ENCODE measurements around the gene MALSU1.
"Not testable (repeated sequence)": the region's sequence is repeated elsewhere in the genome, so short reads cannot be mapped to it uniquely, and the experiment has no call there.

The MALSU1 gene

DNA sequence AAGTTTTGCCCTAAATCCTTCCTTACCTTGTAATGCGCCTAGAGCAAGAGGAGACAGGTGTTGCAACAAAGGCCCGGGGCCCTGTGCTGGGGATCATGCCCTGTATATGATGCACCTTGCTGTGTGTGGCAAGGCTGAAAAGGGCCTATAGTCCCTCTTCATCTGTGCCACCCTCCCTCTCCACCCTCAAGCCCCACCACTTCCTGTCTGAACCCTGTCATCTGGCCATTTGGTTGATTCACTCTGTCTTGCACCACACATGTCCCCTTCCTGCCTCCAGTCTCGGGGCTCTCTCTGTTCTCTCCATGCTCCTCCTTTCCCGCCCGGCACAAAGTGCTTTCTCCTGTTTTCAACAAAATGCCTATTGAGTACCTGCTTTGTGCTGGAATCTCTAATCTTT lies 11.5 kb upstream of the MALSU1 start:
- no peak for DNase-seq

DNA sequence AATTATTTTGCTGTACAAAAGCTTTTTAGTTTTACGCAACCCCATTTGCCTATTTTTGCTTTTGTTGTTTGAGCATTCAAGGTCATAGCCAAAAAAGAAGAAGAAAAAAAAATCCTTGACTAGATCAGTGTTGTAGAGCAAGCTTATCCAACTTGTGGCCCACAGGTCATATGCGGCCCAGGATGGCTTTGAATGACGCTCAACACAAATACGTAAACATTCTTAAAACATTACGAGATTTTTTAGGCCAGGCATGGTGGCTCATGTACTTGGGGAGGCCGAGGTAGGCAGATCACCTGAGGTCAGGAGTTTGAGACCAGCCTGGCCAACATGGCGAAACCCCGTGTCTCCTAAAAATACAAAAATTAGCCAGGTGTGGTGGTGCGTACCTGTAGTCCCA lies 8.1 kb upstream of the MALSU1 start:
- DNase-seq: no peak

DNA sequence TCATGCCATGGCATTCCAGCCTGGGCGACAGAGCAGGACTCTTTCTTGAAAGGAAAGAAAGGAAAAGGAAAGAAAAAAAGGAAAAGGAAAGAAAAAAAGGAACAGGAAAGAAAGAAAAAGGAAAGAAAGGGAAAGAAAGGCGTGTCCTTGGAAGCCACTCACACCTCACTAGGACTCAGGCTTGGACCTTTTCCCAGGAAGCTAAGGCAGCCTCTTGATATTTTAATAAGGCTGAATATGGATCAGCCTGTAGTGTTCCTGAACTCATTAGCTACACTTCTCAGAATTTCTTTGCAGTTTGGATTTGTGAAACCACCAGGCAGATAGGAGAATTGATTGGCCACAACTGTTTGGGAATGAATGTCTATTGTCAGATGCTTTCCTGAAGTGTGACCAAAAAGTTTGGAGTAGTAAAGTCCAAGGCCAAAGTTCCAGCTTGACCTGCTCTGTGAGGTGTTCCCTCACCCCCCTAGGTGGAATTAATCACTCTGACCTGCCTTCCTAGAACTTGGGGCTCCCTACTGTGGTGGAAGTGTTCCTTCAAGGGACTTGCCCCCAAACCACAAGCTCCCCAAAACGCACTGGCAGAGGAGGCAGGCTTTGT lies 7.1 kb upstream of the MALSU1 start:
- no peak for DNase-seq

DNA sequence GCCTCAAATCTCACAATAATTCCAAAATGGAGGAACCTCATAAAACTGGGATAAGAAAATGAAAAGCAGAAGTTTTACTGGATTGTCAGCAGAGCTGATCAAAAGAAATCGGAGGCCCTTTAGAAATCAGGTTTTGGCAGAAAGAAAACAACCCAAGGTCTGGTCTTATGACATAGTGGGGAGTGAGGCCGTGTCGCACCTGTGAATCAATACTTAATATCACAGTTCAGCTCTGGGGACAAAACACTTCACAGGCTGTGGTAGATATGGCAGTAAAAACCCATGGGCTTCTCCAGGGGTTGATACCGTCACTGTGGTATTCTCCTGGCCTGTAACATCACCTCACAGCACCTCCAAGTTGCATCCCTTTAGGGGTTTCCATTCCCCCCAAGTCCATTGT lies 6.5 kb upstream of the MALSU1 start:
- no peak for DNase-seq

DNA sequence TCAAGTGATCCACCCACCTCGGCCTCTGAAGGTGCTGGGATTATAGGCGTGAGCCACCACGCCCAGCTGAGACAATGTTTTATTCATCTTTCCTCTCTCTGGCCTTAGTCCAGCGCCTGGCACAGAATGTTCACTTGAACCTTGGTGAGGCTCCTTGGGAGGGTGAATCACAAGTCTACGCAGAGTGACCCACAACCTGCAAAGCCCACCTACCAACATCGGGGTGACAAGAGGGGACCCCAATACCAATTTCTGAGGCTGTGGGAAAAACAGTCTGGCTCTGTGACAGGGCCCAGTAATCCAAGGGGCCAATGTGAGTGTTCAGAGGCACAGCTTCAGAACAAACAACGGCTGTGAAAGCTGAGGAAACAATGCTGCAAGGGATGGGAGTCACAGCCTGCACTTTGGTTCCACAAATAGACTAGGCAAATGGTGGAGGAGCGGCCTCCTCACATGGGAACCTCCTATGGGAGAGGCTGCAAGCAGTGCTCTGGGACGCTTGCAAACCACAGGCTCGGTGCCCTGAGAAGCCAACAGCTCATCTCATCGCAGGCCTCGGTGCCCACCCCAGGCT lies 5.6 kb upstream of the MALSU1 start:
- no peak for DNase-seq

DNA sequence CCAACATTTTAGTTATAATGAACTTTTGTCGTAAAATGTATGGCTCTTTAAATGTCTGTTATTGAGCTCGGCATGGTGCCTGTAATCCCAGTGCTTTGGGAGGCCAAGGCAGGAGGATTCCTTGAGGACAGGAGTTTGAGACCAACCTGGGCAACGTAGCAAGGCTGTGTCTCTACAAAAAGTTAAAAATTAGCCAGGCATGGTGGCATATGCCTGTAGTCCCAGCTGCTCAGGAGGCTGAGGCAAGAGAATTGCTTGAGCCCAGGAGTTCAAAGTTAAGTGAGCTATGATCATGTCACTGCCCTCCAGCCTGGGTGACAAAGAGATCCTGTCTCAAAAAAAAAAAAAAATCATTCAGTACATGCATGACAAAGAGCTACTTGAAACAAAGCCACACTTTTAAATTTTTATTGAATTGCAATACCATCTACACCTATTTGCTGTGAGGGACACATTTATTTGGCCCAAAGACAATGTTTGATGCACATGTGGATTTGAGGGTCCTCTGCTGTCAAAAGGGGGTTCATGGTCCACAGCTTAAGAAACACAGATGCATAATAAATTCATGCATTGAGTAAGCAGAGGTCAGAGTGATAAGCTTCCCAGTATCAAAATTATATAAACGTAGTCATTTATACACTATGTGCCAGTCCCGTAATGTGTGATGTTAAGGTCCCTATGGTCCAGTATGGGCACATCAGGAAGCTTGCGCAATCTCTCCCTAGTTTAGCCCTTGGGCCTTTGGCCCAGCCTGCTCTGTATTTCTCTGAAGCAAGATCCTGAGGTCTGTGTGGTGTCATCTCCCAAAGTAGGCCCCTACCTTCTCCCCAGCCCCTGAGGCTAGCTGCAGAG lies 4.4 kb upstream of the MALSU1 start:
- no peak for DNase-seq

DNA sequence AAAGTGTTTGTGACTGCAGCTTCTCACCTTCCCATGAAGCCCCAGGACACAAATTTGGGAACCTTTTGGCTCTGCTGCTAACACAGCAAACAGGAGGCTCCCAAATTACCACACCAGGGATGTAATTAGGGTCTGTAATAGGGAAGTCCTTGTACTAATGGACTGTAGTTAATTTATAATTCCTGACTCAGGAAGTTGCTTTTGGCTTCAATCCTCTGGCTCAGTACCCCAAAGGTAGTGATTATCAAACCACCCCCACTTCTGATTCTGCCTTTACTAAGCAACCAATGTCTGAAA lies 3.8 kb upstream of the MALSU1 start:
- no peak for DNase-seq

DNA sequence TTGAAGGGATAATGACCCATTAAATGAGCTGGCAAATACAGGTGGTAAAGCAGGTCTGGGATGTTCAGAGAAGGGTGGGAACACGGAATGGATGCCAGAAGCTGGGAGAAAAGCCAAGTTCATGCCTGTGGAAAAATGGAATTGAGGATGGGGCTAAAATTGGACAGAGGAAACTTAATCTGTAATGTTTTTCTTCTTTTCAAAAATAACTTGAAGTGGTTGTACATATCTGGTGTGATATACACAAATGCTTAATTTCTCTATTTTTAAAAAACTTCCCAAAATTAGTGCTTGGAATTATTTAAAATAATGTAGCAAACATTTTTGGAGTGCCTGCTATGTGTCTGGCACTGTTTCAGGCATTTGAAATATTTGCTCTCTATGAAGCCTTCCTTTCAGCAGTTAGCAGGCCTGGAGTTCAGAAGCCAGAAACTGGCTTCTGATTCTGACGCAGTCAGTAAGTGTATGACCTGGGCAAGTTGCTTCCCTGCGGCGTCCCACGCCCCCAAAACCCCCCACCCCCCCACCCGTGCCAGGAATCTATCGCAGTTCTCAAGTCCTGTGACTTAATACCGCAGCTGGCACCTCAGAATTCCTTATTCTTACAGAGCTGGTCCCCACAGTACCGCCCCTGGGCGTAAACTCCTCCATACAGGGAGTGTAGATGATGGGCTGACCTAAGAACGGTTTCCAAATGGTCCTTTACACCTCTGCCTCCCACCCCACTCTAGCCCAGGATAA lies 828 bp upstream of the MALSU1 start:
- no peak for DNase-seq

DNA sequence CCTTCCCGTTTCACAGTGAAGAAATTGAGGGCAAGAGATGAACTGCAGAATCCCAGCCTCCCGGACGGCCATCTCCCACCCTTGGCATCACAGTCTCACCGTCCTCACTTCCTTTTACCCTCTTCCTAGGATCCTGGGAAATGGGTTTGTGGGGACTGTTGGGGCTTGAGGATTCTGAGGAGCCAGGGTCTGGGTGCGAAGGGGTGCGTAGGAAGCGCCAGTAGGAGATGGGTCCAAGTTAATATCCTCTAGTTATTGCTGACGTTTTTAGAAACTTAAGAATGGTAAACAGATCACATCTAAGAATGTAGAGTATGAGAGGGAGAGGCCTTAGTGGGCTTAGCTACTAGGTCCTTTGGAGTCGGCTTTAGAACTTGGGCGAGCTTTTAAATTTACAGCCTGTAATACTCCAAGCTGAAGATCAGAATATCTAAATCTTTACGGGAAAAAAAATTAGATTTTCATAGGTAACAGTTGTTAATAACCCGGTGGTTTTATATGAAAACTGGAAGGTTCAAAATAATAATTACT lies 696 bp downstream of the MALSU1 start:
- DNase-seq: no peak

DNA sequence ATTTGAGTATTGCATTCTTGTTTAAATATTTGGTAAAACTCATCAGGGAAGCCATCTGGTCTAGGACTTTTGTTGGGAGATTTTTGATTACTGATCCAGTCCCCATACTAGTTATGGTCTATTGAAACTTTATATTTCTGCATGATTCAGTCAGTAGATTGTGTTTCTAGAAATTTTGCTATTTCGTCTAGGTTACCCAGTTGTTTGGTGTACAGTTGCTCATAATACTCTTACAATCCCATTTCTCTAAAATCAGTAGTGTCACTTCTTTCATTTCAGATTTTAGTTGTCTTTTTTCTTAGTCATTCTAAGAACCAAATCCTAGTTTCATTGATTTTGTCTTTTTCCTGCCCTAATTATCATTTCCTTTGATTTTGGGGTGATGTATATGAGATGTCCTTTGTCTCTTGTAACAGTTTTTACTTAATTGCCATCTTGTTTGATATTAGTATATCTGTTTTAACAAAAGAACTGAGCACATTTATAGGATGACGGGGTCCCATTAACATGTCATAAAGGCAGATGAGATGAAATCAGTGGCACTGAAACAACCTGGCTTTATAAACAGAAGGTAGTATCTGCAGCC lies 7.9 kb downstream of the MALSU1 start:
- DNase-seq: no peak

DNA sequence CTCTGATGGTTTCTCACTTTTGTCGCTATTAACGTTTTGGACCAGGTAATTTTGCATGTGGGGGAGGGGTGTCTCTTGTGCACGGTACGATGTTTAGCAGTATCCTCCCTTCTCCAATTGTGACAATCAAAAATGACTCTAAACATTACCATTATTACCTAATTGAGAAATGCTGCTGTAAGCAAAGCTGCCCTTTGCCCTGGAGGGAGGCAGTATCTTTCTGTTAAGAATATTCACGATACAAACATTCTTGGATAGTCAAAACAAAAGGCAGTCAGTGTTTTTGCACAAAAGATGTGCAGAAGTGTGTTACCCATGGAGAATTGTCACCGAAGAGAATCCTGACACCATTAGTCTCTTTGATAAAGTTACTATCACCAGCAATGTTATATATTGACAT lies 9.6 kb downstream of the MALSU1 start:
- DNase-seq: no peak

DNA sequence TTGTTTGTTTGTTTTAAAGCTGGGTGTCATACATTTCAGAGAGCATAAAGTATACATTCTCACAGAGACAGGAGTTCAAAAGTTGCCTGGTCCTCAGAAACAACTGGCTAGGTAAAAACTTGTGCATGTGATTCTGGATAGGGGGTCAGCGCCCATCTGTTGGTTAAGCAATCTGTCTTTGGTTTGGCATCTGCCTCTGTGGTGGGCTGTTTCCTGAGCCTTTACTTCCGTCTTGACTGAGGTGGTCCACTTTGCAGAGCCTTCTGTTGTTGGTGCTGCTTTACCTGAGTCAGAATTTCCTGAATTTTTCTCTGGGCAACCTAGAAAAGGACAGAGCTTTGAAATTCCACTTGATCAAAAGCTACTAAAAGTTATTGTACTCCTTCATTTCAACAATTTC lies 13.0 kb downstream of the MALSU1 start:
- DNase-seq: not testable (repeated sequence)

DNA sequence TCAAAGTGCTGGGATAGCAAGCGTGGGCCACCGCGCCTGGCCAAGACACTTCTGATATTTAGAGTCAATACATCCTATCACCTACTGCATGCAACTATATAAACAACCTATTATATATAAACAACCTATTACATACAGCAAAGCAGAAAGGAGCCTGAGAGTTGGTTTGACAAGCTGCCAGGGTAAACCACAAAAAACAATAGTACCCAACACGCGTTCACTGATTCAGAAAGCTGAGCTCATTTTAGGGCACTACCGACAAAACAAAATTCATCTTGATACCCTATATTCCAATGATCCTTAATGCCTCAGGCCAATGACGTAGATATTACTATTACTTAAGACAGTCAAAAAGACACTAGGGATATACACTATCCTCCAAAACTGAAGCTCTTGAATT lies 16.2 kb downstream of the MALSU1 start:
- no peak for DNase-seq

DNA sequence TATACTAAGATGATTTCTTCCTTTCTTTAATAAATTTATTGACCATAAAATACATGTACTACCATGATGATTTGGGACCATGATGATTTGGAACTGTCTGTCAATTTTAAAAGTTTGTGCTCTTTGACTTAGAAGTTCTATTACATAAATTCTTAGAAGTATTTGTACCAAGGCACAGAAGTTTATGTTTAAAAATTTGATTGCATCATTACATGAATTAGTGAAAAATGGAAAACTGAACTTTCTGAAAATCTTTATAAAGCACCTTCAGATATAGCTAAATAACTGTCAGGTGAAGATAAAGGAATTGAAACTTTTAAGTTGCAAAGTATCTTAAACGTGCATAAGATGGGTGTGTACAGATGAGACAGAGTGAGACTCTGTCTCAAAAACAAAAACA lies 32.0 kb downstream of the MALSU1 start:
- DNase-seq: no peak

DNA sequence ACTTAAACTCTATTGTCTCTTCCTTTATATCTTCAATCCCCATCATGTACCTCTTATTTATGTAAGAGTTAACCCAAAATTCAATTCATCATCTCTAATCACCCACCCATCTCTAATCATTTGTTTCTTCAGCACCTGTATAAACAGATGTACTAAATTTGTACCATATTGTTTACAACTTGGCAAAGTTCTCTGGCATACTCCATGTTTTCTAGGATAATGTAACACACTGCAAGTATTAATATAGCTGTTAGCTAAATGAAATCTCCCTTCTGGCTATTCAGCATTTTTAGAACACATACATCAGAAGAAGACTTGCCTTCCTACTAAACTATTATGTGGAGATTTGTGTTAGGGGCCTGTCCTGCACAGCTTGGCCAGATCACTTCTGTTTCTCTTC lies 33.1 kb downstream of the MALSU1 start:
- DNase-seq: no peak

DNA sequence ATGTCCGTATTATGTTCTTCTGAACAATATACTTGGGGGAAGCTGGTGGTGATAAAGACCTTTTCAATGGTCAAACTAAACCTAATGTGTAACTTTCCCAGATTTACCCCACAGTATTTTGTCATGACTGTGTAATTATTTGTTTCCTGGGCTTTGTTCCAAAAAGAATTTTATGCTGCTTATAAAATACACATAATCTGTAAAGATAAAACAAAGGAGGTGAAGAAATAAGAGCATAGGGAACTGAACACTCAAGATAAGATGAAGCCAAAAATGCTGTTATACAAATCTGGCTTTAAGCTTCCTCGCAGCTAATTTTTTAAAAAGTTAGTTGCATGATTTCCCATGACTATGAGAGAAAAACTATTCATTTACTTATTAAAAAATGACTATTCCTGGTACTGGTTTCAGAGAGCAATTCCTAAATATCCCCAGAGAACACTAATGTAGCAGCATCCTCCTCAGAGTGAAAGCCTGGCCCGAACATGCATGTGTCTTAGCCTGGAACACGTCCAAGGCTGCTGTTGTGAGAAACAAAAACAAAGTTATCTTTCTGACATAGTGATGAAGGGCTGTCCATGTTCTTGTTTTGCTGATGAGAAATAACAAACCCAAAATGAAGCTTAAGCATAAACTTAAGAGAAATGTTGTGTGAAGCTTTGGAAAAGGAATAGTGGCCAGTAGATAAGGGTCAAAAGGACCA lies 33.9 kb downstream of the MALSU1 start:
- DNase-seq: no peak

DNA sequence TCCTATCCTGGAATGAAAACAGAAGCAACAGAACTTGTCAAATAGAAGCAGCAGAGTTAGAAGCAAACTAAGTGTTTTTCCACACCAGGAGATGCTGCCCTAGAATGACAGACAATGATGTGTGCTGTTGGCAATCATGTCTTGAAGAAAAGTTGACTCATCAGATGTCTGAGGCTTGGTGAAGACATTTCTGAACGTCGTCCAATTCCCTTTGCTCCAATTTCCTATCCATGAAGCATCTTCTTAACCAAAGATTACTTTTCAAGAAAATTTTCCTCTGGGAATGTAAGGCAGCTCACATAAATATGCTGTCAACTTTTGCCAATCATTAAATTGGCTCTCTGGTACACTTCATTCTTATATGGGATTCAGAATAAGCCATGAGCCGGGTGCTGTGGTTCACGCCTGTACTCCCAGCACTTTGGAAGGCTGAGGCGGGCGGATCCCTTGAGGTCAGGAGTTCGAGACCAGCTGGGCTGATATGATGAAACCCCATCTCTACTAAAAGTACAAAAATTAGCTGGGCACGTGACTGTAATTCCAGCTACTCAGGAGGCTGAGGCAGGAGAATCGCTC lies 34.6 kb downstream of the MALSU1 start:
- no peak for DNase-seq

DNA sequence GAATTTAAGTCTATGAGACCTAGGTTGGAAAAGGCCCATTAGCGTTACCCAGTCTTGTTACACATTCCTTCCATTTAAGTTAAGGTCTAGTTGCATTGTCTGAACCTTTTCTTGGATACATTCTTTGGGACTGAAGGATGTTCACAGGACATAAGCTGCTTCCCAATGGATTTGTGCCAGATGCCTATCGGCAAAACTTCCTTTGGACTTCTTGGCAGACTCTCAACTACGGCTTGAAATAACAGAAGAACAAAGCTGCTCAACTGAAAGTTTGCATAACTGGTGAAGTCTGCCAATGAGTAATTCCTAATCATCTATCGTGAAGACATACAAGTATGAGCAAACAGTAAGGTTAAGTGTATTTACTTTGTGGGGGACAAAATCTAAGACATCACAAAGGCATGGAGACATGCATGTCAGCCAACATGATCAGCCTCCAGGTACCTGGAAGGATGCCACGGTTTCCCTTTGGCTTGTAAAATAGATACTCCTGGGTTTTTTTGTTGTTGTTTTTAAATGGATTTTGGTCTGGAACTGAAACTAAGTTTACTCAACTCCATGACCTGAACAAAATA lies 35.4 kb downstream of the MALSU1 start:
- DNase-seq: no peak

DNA sequence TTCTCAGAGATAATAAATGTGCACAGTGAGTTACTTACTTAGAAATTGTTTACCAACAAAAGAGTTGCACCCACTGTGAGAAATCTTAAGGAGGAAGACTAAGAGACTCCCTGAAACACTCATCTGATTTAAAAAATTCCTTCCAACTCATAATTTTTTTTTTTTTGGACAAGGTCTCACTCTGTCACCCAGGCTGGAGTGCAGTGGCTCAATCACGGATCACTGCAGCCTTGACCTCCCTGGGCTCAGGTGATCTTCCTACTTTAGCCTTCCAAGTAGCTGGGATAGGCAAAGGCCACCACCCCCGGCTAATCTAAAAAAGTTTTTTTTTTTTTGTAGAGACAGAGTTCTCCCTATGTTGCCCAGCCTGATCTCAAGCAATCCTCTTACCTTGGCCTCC lies 36.0 kb downstream of the MALSU1 start:
- no peak for DNase-seq

DNA sequence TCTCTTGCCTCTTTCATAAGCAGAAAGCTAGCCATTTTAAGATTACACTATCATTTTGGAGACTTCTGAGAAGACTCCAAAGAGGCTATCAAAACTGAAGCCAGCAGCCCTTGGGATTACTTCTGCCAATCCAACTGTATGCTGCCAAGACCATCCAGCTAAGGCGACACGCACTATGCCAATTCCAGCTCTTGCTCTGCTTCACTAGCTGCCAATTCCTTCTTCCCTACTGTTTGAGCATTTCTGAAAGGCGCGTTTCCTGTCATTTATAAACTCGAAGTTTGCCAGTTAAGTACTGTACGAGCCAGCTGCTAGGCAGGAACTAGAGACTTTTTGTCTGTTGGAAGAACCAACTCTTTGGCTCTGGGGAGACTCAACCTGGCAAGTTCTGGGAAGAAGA lies 36.5 kb downstream of the MALSU1 start:
- DNase-seq: no peak

DNA sequence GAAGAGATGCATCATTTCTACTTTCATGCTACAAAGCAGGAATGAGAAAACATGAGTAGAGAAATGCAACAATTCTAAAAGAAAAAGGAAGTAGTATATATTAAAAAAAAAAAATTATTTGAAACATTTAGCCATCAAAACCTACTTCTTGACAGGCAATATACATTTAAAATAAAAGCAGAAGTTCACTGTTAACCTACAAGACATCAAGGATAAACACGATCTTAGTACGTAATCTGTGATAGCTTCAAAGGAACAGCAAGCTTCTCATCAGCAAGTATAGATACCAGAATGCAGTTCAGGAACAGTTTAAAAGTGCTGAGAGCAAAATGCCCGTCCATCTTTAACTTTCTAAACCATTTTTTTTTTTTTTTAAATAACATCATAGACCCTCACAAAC lies 36.9 kb downstream of the MALSU1 start:
- no peak for DNase-seq

DNA sequence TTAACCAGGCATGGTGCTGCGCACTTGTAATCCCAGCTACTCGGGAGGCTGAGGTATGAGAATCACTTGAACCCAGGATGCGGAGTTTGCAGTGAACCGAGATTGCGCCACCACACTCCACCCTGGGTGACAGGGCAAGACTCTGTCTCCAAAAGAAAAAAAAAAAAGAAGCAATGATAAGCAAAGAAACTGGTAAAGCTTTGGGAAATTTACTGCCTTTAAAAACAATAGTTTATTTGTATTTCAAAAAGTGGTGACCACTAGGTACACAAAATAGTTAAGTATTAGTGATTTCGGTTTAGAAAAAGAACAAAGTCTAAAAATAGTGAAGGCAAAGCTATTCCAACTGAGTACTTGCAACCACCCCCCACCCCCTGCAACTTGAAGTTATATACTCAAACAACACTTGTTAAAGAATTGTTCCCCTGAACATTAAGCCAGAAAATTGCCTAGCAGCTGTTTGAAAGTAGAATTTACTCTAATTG lies 37.7 kb downstream of the MALSU1 start:
- DNase-seq: no peak
